Omental fat pad (tissue), 4 donors: ENCODE data around the gene SMPDL3B. TPM values are rescaled to one million over a fixed set of nuclear protein-coding genes. Genes with fewer than 3 reads are reported as not detected.

ENCODE experiments used
- ATAC-seq: fragments of 150-250 bp; one replicate; pipeline ENCODE4 v1.9.1; 2016; ENCODE audit warnings: mild to moderate bottlenecking, moderate library complexity; ENCODE audit not compliant: low FRiP score
- DNase-seq: peaks from one replicate; pipeline ENCODE4 v3.0.0-alpha.2; 2019; ENCODE audit warnings: low spot score
- total RNA-seq, 4 donors: library from RNA; depleted of rRNA; stranded (reverse); fragments of >200 nt; gene quantifications; one replicate each; pipeline ENCODE4 v1.1.0, GENCODE V29; 2016
- TF ChIP-seq, protein P1 (sequence below), 3 donors: fragments of 450-650 bp; IDR thresholded peaks; one replicate each; pipeline ENCODE4 v1.5.1; 2016 to 2017; ENCODE audit warnings: antibody characterized with exemption in 3 of 3, mild to moderate bottlenecking in 3 of 3, moderate library complexity in 2 of 3

Gene SMPDL3B
- total RNA-seq, 4 donors from 2014 or later: 0.63 to 17.2 (median 3.6) TPM

DNA sequence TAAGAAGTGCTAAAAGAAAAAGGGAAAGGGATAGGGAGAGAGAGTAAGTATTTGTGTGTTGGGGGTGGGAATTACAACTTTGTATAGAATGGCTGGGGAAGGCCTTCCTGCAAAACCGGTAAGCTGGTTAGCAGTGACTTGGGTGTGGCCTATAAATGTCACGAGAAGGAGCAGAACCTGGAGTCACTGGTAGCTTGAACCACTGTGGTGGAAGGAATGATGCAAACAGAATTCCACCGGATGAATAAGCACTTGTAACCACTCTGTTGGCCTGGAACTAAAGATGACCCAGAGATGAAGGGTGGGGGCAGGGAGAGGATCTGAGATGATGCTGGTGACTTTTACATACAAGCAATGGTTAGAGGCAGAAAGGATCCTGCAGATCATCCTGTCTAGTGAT is 33.9 kb downstream of the SMPDL3B start:
- DNase-seq (no peak), ATAC-seq (no peak)
- TF ChIP-seq, protein P1, sequence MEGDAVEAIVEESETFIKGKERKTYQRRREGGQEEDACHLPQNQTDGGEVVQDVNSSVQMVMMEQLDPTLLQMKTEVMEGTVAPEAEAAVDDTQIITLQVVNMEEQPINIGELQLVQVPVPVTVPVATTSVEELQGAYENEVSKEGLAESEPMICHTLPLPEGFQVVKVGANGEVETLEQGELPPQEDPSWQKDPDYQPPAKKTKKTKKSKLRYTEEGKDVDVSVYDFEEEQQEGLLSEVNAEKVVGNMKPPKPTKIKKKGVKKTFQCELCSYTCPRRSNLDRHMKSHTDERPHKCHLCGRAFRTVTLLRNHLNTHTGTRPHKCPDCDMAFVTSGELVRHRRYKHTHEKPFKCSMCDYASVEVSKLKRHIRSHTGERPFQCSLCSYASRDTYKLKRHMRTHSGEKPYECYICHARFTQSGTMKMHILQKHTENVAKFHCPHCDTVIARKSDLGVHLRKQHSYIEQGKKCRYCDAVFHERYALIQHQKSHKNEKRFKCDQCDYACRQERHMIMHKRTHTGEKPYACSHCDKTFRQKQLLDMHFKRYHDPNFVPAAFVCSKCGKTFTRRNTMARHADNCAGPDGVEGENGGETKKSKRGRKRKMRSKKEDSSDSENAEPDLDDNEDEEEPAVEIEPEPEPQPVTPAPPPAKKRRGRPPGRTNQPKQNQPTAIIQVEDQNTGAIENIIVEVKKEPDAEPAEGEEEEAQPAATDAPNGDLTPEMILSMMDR (IDR thresholded peaks at IDR 0.05): no peak

DNA sequence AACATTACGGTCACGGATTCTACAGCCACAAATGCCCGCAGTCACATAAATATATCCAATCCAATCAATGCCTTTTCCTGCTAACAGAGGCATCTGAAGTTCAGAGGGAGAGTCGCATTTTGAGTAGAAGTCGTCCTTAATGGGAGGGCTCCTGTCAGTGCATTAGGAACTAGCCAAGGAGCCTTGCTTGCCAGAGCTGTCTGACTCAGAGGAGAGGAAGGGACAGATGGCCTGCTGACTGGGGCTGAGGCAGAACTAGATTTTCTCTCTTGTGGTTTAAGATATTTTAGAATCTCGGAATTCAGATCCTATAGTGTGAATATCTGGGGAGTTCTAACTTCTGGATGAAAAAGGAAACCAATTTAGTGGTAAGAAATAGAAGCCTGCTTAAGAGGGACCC is 35.6 kb downstream of the SMPDL3B start:
- DNase-seq (no peak), ATAC-seq (no peak)
- TF ChIP-seq, protein P1 (IDR thresholded peaks at IDR 0.05): no peak

DNA sequence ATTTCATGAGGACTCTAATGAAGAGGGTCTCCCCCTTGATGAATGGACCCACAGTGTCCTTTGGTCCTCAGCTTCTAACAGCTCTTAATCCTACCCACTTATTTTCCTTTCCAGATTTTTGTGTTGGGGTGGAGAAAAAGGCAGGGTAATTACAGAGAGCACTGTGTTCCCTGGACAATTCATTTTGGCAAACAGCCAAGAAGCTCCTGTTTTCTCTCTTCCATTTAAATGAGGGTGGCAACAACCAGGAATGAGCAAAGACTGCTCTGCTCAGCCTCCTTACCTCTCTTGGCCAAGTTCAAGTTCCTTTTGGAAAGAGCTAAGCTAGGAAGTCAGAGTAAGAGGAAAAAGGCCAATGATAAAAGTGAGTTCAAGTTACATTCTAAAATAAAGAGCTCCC is 36.9 kb downstream of the SMPDL3B start:
- TF ChIP-seq, protein P1 (IDR thresholded peaks at IDR 0.05): no peak
- DNase-seq (no peak), ATAC-seq (peak; percentile 41)

DNA sequence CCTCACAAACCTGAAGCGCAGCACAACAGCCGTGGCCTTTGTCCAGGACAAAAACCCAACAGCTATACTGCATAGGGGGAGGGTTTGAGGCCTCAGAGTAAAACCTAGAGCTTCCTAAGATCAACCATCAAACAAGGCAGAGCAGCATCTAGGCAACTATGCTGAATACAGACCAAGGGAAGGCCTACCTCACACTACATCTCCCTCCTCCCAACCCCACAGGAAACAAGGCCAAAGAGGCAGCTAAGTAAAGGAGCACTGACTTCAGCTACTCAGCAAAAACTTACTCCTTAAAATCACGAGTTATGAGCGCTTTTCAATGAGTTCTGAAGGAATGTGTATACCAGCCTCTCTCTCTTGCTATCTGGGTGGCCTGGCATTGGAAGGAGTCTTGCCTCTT is 37.3 kb downstream of the SMPDL3B start:
- DNase-seq: no peak
- TF ChIP-seq, protein P1 (IDR thresholded peaks at IDR 0.05): no peak
- no peak for ATAC-seq

DNA sequence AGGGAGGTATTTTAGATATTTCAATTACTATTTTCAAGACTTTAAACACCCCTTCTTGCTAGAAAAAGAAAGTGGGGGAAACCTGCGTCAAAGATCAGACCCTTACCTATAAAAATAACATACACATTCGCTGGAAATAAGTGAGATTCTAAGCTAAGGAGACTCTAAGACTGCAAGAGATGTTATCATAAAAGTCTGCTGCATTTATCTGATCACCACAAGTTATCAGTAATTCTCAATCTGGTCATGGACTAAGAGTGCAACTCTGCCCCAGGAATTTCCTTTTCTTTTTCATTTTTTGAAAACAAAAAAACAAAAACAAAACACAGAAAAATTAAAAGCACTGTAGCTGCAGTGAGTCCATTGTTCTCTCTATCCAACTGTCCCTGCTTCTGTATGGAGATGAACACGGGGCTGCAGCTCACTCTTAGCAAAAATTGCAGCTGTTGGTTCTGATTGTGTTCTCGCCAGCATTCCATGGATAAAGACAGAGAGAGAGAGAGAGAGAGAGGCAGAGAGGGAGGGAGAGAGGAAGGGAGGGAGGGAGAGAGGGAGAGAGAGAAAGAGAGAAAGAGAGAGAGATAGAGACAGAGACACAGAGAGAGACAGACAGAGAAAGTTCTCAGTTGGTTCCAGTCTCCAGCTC is 39.1 kb downstream of the SMPDL3B start:
- ATAC-seq: no peak
- no peak for DNase-seq
- TF ChIP-seq, protein P1 (IDR thresholded peaks at IDR 0.05): no peak

DNA sequence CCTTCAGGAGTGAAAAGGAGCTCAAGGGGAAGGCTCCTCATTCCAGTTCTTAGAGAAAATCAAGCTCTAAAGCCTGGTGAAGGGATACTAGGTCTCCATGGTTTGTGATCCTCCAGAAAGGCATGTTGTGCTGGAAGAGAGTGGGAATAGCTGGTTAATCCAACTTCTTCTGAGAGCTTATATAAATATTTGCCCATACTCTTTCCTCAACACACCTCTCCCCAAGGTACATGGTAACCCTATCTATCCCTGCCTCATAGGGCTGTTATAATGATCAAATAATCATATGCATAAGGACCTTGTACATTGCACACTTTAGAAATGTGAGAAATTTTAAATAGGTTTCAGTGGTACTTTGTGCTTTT is 39.6 kb downstream of the SMPDL3B start:
- TF ChIP-seq, protein P1 (IDR thresholded peaks at IDR 0.05): no peak
- DNase-seq (no peak), ATAC-seq (no peak)

DNA sequence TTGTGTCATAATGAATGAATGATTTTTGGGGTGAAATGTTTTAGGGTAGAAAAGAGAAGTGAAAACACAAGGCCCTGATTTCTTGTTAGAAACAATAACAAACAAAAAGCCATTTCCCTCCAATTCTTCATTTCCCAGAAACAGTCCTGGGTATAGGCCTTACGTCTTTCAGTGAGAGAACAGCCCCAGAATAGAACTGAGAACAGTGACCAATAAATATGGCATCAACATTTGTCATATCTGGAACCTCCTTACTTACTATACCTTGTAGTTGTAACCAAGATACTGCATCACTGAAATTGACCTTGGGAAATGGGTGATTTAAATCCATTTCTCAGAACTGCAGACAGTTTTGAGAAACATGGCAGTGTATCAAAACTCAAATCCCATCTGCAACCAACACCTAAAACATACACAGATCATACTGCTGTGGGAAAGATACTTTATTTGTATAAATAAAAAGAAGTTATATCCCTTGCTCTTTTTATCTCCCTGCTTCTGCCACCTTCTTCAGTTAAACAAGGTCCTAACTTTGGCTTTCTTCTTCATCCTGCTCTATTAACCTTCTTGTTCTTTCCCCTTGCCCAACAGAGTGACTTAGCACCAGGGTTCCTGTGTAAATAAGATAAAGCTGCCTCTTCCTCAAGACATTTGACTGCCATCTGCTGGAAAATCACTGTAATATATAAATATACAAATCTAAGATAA is 44.5 kb downstream of the SMPDL3B start:
- TF ChIP-seq, protein P1 (IDR thresholded peaks at IDR 0.05): peak in 1 of 3 donors; percentile 20
- no peak for DNase-seq
- ATAC-seq: peak; percentile 82
